Measurements from ENCODE around the gene AFF2. TPM values are rescaled to one million over a fixed set of nuclear protein-coding genes. Genes with fewer than 3 reads are reported as not detected.

AFF2 gene
- total RNA-seq, 4 donors from 2014 or later: 0.43 to 7.9 (median 4.3) TPM

GRCh38 chrX:148601034-148601433, 100.6 kb downstream of the AFF2 start:
- no peak overlapping the region for H3K27ac ChIP-seq

GRCh38 chrX:148609515-148610327, 109.3 kb downstream of the AFF2 start:
- DNase-seq: no peak
- Histone ChIP-seq H3K27ac (no peak overlapping the region), H3K4me1 (no peaks in the 10 kb centered on the region), H3K36me3 (no peaks in the 10 kb centered on the region), H3K27me3 (no peaks in the 10 kb centered on the region), H3K4me3 (no peak overlapping the region), H3K9me3 (no peaks in the 10 kb centered on the region)
- TF ChIP-seq CTCF (IDR thresholded peaks at IDR 0.05) (no peak), POLR2A (IDR thresholded peaks at IDR 0.05) (no peak)
- intact Hi-C loops (cut with DNase I; ENCODE audit: low total_unique reads): no loop called here

More at GRCh38 chrX:148601034-148601433, 100.6 kb downstream of the AFF2 start:
- Histone ChIP-seq H3K9me3 (no peaks in the 10 kb centered on the region), H3K4me3 (no peak overlapping the region), H3K36me3 (no peaks in the 10 kb centered on the region), H3K4me1 (no peaks in the 10 kb centered on the region), H3K27me3 (peaks cover 0 to 3% of the 10 kb centered on the region in 2 donors)
- no peak for TF ChIP-seq POLR2A (IDR thresholded peaks at IDR 0.05)
- TF ChIP-seq CTCF (IDR thresholded peaks at IDR 0.05): no peak
- DNase-seq: no peak
- intact Hi-C loops (cut with DNase I; ENCODE audit: low total_unique reads): no loop called here

GRCh38 chrX:148610328-148610698, 109.9 kb downstream of the AFF2 start:
- no peaks in the 10 kb centered on the region for H3K27me3 ChIP-seq
- no peaks in the 10 kb centered on the region for H3K4me1 ChIP-seq
- no peak overlapping the region for H3K27ac ChIP-seq
- DNase-seq: no peak
- TF ChIP-seq CTCF (IDR thresholded peaks at IDR 0.05) (no peak), POLR2A (IDR thresholded peaks at IDR 0.05) (no peak)
- intact Hi-C loops (cut with DNase I; ENCODE audit: low total_unique reads): no loop called here
- no peaks in the 10 kb centered on the region for H3K36me3 ChIP-seq
- no peak overlapping the region for H3K4me3 ChIP-seq
- no peaks in the 10 kb centered on the region for H3K9me3 ChIP-seq

GRCh38 chrX:148611993-148612392, 111.6 kb downstream of the AFF2 start:
- intact Hi-C loops (cut with DNase I; ENCODE audit: low total_unique reads): no loop called here
- TF ChIP-seq POLR2A (IDR thresholded peaks at IDR 0.05) (no peak), CTCF (IDR thresholded peaks at IDR 0.05) (no peak)

GRCh38 chrX:148612431-148612830, 112.0 kb downstream of the AFF2 start:
- Histone ChIP-seq H3K27me3 (no peaks in the 10 kb centered on the region), H3K36me3 (no peaks in the 10 kb centered on the region), H3K4me3 (no peak overlapping the region), H3K9me3 (no peaks in the 10 kb centered on the region), H3K4me1 (no peaks in the 10 kb centered on the region), H3K27ac (no peak overlapping the region)
- no peak for DNase-seq
- TF ChIP-seq CTCF (IDR thresholded peaks at IDR 0.05) (no peak), POLR2A (IDR thresholded peaks at IDR 0.05) (no peak)
- intact Hi-C loops (cut with DNase I; ENCODE audit: low total_unique reads): no loop called here

More at GRCh38 chrX:148611993-148612392, 111.6 kb downstream of the AFF2 start:
- no peak for DNase-seq
- Histone ChIP-seq H3K27ac (no peak overlapping the region), H3K9me3 (no peaks in the 10 kb centered on the region), H3K4me3 (no peak overlapping the region), H3K4me1 (no peaks in the 10 kb centered on the region), H3K27me3 (no peaks in the 10 kb centered on the region), H3K36me3 (no peaks in the 10 kb centered on the region)

Measured in uterus (tissue), 4 donors.